ENCODE measurements around the gene VWA1.
"Not testable (repeated sequence)": the region's sequence is repeated elsewhere in the genome, so short reads cannot be mapped to it uniquely, and the experiment has no call there.

Gene VWA1

DNA sequence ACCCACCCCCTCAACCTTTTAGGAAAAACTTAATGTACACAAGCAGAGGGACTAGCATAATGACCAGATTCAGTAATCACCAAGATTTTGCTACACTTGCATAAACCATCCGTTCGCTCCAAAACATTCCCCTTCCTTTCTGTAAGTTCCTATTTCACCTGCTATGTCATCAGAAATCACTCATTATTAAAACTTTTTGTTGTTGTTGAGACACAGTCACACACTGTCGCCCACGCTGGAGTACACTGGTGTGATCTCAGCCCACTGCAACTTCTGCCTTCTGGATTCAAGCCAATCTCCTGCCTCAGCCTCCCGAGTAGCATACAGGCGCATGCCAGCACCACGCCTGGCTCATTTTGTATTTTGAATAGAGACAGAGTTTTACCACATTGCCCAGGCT, 31.8 kb upstream of the VWA1 start:
- no peak for DNase-seq

DNA sequence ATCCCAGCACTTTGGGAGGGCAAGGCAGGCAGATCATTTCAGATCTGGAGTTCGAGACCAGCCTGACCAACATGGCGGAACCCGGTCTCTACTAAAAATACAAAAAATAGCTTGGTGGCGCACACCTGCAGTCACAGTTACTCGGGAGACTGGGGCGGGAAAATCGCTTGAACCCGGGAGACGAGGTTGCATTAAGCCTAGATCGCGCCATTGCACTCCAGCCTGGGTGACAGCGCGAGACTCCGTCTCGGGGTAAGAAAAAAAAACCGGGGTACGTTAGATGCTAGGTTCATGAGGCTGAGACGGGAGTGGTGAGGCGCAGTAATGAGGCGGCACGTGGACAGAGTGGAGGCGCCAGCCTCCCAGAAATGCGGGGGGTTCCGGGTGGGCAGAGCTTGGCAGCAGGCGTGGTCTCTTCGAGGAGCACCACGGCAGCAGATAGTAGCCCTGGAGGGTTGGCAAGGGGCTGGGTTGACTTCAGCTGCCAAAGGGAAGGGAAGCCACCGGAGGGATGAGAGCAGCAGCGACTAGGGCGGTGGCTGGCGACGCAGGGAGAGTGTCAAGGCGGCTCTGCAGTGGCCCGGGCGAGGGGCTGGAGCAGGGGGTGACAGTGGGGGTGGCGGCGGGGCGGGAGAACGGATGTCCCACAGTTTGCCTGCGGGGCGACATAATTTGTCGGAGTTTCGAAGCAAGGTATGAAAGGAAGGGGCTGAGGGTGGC, 29.2 kb upstream of the VWA1 start:
- DNase-seq: no peak

DNA sequence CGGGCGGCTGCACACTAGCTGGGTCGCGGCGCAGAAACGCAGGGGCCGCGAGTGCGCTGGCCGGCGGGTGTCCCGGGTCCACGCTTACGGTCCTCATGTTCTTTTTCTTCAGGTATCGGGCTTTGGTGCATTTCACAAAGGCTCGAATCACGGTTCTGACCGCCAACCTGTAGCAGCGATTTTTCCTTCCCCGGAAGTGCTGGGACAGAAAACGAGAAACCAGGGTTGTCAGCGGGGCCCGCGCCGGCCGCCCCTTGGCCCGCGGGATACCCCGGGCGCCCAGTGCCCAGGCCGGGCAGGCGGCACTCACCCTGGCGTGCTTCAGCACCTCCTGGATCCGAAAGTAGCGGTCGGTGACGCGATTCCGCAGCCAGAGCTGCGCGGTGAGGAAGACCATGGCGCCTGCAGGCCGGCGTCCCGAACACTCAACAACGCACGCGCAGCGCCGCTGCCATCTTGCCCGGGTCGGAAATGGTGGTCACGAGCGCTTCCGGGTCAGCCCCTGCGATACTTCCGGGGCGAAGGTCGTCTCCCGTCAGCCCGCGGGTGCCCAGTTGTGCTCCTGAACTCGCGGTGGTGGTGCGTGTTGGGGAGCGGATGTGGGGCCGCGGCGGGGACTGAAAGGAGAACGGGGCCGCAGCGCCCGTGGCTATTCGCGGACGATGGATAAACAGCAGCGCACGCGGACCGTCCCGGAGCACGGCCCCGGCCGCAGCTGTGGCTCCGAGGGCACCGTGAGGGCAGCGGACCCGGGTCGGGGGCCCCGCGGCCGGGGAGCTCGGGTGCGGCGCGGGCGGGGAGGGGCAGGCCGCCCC, 28.5 kb upstream of the VWA1 start, which contains the start of gene MRPL20:
Gene MRPL20, minus strand, starts transcription at position 473 of the 815 bp plus-strand sequence. Its CDS starts 76 bp downstream, at position 397.
- DNase-seq: peak; percentile 97

DNA sequence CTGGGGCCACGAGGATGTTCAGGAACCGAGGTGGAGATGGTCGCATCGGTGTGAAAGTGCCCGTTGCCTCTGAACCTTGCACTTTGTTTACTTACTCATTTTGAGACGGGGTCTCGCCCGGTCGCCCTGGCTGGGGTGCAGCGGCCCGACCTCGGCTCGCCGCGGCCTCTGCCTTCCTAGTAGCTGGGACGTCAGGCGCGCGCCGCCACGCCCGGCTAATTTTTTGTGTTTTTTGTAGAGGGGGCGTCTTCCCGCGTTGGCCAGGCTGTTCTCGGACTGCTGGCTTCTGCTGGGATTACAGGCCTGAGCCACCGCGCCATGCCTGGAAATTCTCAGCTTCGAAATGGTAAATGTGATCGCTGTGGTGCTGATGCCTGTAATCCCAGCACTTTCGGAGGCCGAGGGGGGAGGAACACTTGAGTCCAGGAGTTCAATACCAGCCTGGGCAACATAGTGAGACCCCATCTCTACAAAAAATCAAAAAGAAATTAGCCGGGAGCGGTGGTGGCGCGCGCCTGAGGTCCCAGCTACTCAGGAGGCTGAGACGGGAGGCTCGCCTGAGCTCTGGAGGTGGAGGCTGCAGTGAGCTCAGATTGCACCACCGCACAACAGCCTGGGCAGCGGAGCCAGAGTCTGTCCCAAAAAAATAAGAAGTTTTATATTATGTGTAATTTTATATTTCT, 27.7 kb upstream of the VWA1 start:
- peak in 1 of 2 experiments; percentile 48 for DNase-seq

DNA sequence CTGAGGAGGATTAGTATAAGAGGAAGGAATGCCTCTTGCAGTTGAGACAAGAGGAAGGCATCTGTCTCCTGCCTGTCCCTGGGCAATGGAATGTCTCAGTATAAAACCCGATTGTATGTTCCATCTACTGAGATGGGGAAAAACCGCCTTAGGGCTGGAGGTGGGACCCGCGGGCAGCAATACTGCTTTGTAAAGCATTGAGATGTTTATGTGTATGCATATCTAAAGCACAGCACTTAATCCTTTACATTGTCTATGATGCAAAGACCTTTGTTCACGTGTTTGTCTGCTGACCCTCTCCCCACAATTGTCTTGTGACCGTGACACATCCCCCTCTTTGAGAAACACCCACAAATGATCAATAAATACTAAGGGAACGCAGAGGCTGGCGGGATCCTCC, 25.3 kb upstream of the VWA1 start:
- not testable (repeated sequence) for DNase-seq

DNA sequence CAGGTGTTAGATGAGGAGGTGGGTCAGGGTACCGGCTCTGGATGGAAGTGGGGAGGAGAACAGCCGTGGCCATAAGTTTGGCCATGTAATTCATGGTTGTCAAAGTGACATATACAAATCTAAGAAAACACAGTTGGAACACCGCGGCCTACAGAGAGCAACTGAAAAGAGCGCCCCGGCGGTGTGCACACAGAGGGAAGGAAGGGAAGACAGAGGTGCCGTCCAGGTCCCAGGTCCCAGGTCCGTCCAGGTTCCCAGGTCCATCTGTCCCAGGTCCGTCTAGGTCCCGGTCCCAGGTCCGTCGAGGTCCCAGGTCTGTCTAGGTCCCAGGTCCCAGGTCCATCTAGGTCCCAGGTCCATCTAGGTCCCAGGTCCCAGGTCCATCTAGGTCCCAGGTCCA, 23.9 kb upstream of the VWA1 start:
- DNase-seq: no peak

DNA sequence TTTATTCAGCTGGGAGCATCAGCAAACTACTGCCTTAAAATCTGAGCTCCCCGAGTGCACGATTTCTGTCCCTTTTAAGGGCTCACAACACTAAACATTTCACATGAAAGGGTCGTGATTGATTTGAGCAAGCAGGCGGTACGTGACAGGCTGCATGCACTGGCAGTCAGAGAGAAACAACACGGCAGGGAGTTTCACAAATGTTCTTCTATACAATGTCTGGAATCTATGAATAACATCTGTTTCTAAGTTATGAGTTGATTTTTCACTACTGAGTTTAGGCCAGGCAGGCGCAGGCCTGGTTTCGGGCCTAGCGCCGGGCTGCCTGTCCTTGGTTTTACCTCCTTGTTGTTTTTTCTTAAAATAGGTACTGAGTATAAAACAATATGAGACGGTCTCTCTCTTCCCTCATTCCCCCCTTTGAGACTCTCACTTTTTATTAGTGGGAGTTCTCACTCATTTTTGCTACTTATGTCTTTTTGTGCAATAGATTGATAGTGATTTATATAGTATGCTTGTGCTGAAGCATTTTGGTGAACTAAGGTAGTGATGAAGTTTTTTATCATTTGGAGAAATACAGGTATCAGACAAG, 23.1 kb upstream of the VWA1 start:
- not testable (repeated sequence) for DNase-seq

DNA sequence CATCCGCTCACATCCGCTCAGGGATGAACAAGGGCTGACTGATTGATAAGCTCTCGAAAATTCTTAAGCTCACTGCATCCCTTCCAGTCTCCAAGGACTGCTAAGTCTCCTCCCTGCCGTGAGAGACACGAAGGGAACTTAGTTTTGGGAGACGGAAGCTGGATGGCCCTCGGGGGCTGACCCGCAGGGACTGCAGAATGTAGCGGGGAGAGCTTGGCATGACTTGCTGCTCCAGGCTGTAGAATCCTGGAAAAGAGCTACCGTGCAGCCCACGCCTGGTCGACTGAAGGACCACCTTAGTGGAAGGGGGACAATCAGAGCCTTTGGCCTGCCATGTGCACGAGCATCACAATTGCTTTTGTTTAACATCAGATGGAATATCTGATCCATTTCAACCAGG, 19.7 kb upstream of the VWA1 start:
- DNase-seq: no peak

DNA sequence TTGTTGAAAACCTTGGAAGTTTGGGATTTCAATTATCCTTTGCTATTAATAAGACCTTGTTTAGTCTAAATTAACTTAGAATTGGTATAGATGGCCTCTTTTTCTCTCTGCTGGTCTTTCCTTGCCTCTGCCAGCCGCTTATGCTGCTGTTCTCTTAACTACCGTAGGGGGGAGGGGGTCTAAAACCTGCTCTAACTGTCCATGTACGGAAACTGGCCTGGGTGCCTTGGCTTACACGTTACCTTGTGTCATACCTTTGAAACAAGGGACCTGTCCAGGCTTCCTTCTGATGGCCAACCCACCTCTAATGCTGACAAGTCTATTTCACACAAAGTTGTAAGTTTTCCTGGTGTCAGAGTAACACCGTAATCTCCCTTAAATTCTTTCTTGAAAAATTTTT, 18.1 kb upstream of the VWA1 start:
- not testable (repeated sequence) for DNase-seq

DNA sequence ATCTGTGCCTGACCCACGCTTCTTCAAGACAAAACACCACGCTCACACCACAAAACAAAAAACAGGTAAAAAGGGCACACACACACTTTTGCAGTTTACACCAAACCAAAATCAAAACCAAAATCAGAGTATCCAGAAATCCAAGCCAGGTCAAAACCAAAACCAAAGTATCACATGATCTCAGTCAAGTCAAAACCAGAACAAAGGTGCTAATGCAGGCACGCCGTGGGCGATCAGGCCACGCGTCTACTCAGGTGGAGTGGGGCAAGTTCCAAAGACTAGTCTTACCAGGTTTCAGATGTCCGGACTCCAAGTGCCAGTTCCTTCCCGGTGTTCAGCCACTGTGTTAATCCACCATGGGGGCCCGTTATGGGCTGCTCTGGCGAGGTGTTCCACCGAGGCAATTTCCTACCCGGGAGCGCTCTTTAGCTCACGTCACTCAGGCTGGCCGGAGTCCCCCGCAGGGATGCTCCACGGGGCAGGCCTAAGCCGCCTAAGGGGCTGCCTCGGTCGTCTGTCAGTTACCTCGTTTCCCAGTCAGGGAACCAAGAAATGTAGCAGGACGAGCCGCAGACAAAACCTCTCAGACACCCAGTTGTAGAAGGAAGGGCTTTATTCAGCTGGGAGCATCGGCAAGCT, 17.5 kb upstream of the VWA1 start:
- DNase-seq: not testable (repeated sequence)

DNA sequence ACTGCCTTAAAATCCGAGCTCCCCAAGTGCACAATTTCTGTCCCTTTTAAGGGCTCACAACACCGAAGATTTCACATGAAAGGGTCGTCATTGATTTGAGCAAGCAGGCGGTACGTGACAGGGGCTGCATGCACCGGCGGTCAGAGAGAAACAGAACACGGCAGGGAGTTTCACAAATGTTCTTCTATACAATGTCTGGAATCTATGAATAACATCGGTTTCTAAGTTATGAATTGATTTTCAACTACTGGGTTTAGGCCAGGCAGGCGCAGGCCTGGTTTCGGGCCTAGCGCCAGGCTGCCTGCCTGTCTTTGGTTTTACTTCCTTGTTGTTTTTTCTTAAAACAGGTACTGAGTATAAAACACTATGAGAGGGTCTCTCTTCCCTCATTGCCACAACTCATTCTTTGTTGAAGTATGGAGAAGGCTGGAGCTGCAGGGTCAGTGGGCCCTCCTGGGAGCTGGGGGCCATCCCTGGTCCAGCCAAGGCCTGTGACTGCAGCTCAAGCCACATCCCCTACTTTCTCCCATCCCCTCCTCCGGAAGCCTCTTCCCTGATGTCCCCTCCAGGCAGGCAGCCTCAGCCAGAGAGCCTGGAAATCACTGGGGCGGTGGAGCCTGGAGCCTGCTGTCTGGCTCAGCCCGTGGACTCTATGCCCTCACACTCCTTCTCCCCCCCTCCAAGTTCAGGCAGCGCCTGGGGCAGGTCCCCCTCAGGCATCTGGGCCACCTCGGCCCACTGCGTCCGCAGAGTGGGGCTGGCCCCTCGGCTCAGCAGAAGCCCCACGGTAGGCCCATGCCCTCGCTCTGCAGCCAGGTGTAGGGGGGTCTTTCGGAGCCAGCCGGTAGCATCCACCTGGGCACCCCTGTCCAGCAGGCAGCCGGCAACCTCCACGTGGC, 16.8 kb upstream of the VWA1 start:
- no peak for DNase-seq

DNA sequence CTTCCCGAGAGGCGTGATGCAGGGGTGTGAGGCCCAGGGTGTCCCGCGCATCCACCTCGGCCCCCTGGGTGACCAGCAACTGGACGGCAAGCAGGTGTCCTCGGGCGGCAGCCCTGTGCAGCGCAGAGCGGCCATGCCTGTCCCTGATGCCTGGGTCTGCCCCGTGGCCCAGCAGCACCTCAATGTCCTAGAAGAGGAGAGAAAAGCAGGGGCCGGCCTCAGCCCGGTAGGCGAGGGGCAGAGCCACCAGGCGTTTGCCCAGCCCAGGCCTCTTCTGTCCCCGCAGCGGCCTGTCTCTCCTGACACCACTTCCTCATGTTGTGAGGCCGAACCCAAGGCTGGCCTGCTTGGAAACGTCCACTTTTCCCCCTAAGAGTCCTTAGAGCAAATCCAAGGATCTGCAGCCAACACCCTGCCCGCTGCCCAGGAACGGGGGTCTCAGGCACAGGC, 16.1 kb upstream of the VWA1 start:
- no peak for DNase-seq

DNA sequence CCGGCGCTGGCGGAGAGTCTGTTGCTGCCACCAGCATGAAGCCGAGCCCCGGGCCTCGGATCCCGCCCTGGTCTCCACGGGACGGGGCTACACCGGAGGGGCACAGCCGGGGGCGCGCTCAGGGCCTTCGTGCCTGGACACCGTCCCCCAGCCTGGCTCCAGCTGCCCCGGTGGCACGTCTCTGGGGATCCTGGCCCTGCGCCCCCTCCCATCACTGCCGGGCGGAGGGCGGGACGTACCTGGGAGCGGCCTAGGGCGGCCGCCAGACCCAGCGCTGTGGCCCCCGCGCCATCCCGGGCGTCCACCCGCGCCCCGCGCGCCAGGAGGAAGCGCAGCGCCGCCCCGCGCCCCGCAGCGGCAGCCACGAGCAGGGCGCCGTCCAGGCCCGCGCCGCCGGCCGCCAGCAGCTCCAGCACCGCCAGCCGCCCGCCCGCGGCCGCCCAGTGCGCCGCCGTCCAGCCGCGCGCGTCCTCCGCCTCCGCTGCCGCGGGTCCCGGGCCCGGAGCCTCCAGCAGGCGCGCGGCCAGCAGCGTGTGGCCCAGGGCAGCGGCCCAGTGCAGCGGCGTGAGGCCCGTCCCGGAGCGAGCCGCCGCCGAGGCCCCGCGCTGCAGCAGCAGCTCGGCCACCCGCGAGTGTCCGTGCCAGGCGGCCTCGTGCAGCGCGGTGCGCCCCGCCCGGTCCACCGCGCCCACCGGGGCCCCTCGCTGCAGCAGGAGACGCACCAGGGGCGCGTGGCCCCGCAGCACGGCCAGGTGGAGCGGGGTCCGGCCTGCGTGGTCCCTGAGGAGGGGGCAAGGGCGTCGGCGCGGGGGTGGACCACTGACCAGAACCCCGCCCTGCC, 15.5 kb upstream of the VWA1 start:
- no peak for DNase-seq

DNA sequence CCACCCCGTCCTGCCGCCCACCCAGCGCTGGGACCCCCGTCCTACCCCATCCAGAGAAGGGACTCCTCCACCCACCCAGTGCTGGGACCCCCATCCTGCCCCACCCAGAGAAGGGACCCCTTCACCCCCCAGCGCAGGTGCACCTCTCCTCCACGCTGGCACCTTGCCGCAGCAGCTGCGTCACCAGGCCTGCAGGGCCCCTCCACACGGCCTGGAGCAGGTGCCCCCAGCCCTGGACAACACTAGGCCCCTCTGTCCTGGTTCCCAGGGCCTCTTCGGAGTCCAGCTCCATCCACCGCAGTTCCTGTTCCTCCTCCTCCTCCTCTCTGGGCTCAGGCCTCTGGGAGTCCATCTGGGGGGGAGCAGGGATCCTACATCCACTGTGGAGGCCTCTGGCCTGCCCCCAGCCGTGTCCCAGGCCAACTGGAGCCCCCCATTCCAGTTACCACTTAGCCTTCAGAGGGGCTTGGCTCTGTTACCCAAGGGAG, 14.8 kb upstream of the VWA1 start:
- DNase-seq: no peak

DNA sequence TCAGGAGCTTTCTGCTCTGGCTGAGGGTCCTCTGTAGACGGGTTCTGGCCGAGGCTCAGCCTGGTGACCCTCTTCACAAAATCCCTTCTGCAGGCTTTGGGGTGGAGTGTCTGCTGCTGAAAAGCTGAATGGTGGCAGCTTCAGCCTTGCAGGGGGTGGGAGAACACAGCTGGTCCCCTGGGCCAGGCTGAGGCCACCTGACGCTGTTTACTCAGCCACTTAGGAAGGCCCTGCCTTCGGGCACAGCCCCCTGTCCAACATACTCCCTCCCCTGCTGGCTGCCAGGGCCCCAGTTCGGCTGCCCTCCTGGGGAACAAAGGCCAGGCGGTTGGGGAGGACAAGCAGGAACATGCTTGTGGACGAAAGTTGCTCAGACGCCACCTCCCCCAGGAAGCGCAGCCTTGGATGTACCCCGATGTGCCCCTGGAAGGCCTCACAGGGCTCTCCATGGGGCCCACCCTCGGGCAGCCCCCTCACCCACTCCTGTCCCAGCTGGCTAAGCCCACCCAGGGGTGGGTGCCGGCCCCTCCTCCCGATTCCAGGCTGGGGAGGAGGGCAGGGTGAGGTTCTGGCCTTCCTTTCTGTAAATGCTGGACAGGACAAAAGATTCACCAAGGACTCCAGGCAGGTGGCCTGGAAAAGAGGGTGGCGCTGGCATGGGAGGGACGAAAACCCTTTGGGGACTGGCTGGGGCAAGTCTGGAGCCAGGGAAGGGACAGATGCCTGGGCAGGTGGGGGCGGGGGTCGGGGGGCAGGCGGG, 14.2 kb upstream of the VWA1 start, which contains the start of gene ANKRD65:
Gene ANKRD65, minus strand, starts transcription at position 130 of the 760 bp plus-strand sequence. CDS start 271 bp downstream, outside the sequence.
- no peak for DNase-seq

DNA sequence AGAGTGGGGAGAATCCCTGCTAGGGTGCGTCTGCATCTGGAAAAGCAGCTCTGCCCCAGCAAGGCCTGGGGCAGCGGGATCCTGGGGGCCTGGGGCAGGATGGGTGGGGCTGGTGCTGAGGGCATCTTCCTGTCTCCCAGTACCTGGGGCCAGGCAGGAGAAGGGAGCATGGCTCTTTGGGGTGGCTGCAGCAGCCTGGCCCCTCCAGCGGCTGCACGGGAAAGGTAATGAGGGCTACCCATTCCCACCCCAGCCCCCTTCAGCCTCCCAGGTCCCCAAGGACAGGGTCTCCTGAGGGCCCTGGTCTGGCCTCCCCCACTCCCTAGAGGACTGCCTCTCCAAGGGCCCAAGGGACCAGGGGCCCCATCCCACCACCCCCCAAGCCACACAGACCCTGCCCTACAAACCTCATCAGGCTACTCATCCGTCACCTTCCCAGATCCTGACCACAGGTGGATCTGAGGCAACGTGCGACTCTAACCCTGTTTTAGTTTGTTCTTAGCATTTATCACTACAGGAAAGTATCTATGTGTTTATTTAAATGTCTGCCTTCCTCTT, 13.5 kb upstream of the VWA1 start:
- no peak for DNase-seq

DNA sequence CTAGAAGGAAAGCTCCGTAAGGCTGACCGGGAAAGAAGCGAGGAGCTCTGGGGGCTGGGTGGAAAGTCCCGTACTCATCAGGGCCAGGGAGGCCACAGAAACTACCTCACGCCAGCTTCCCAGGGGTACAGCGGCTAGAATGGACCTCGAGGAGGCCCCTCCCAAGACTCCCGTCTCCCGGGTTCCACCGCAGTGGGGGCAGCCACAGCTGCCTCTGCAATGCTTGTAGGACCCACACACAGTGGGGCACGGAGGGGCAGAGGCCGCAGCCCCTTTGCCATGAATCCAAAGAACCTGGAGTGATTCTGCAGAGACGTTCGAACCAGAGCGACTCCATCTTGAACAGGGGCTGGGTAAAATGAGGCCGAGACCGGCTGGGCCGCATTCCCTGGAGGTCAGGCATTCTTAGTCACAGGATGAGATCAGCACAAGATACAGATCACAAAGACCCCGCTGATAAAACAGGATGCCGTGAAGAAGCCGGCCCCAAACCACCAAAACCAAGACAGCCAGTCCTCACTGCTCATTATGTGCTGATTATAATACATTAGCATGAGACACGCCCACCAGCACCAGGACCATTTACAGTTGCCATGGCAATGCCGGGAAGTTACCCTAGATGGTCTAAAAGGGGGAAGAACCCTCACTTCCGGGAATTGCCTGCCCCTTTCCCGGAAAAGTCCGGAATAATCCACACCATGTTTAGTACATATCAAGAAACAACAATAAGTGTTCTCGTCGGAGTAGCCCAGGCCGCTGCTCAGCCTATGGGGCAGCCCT, 12.8 kb upstream of the VWA1 start:
- DNase-seq: peak in 1 of 2 experiments; percentile 27

DNA sequence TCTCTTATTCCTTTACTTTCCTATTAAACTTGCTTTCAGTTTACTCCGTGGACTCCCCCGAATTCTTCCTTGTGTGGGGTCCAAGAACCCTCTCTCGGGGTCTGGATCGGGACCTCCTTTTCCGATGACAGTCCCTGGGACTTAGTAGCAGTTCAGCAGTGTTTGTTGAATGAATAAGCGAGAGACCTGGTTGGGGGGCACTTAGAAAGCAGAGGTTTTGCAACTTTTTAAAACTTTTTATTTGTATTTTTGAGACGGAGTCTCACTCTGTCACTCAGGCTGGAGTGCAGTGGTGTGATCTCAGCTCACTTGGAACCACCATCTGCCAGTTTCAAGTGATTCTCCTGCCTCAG, 12.3 kb upstream of the VWA1 start:
- DNase-seq: no peak
